ENCODE measurements around the gene OR8I2. TPM values are rescaled to one million over a fixed set of nuclear protein-coding genes. Genes with fewer than 3 reads are reported as not detected.
"Not testable (repeated sequence)": the region's sequence is repeated elsewhere in the genome, so short reads cannot be mapped to it uniquely, and the experiment has no call there.

The OR8I2 gene
- total RNA-seq (not detected), polyA plus RNA-seq (ENCODE audit: insufficient read depth, low read depth, low replicate concordance) (not detected)
- long read RNA-seq, donor 1, result 0 reads
- long read RNA-seq, donor 2, result 0 reads
- long read RNA-seq, donor 3, result 0 reads
- long read RNA-seq, donor 4, result 0 reads
- long read RNA-seq, donor 5, result 0 reads
- long read RNA-seq, donor 6, result 0 reads
- long read RNA-seq, donor 7, result 0 reads
- long read RNA-seq, donor 8, result 0 reads
- long read RNA-seq, donor 9, result 0 reads
- long read RNA-seq, donor 10, result 0 reads

- H3K9ac ChIP-seq (ENCODE audit: low read length in 3 of 3), result no peak within 1 kb of the TSS
- intact Hi-C loops (cut with DNase I), result no loop called here
- FAIRE-seq, result no peak
- H3K4me3 ChIP-seq (ENCODE audit: low read length in 3 of 3), result no peak within 1 kb of the TSS
- no peaks in the 10 kb centered on the region for H3K4me1 ChIP-seq (ENCODE audit: control insufficient read depth in 2 of 3, insufficient read depth in 2 of 3, low read depth in 1 of 3, low read length in 3 of 3)
- H3K27me3 ChIP-seq (ENCODE audit: control insufficient read depth, insufficient read depth, low read length), result no peaks in the 10 kb centered on the region
- no peak for DNase-seq
- H3K9me3 ChIP-seq (ENCODE audit: control insufficient read depth in 2 of 3, insufficient read depth in 1 of 3, low read length in 3 of 3), result no peaks in the 10 kb centered on the region
- H3K27ac ChIP-seq (ENCODE audit: low read depth in 2 of 2, low read length in 2 of 2), result no peak within 1 kb of the TSS
- no peaks in the 10 kb centered on the region for H3K36me3 ChIP-seq (ENCODE audit: control insufficient read depth in 2 of 3, insufficient read depth in 3 of 3, low read length in 3 of 3)
- TF ChIP-seq, protein P1, sequence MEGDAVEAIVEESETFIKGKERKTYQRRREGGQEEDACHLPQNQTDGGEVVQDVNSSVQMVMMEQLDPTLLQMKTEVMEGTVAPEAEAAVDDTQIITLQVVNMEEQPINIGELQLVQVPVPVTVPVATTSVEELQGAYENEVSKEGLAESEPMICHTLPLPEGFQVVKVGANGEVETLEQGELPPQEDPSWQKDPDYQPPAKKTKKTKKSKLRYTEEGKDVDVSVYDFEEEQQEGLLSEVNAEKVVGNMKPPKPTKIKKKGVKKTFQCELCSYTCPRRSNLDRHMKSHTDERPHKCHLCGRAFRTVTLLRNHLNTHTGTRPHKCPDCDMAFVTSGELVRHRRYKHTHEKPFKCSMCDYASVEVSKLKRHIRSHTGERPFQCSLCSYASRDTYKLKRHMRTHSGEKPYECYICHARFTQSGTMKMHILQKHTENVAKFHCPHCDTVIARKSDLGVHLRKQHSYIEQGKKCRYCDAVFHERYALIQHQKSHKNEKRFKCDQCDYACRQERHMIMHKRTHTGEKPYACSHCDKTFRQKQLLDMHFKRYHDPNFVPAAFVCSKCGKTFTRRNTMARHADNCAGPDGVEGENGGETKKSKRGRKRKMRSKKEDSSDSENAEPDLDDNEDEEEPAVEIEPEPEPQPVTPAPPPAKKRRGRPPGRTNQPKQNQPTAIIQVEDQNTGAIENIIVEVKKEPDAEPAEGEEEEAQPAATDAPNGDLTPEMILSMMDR (IDR thresholded peaks at IDR 0.05; ENCODE audit: borderline replicate concordance, extremely low read depth, insufficient read depth), result no peak
Measured at GRCh38 chr11:56093008-56093407, at the start of gene OR8I2. TSS of gene OR8I2 (plus strand) at chr11:56093308. CDS start at chr11:56093308, 0 bp downstream.

DNA sequence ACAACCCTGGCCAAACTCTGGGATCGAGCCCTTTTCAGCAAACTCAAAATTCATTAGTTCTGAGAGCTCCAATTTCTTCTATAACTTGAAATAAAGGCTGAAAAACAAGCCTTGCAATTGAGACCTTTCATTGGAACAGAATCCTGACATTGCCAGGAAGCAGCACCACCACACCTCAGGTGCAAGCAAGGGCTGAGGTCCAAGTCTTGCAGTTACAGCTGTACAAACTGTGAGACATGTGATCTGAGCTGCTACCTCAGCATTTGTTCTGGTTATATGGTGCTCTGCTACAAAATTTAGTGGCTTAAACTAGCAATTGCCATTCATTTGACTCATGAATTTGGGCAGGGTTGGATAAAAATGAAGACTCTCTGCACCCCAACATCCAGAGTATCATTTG lies 47.6 kb upstream of the OR8I2 start:
- Histone ChIP-seq H3K27ac (ENCODE audit: low read depth in 2 of 2, low read length in 2 of 2) (no peak overlapping the region), H3K9me3 (ENCODE audit: control insufficient read depth in 2 of 3, insufficient read depth in 1 of 3, low read length in 3 of 3) (no peaks in the 10 kb centered on the region), H3K4me3 (ENCODE audit: low read length in 3 of 3) (no peak overlapping the region), H3K27me3 (ENCODE audit: control insufficient read depth, insufficient read depth, low read length) (no peaks in the 10 kb centered on the region), H3K9ac (ENCODE audit: low read length in 3 of 3) (no peak overlapping the region), H3K36me3 (ENCODE audit: control insufficient read depth in 2 of 3, insufficient read depth in 3 of 3, low read length in 3 of 3) (no peaks in the 10 kb centered on the region), H3K4me1 (ENCODE audit: control insufficient read depth in 2 of 3, insufficient read depth in 2 of 3, low read depth in 1 of 3, low read length in 3 of 3) (no peaks in the 10 kb centered on the region)
- TF ChIP-seq, protein P1 (IDR thresholded peaks at IDR 0.05; ENCODE audit: borderline replicate concordance, extremely low read depth, insufficient read depth), result no peak
- intact Hi-C loops (cut with DNase I), result no loop called here
- FAIRE-seq, result no peak
- no peak for DNase-seq

DNA sequence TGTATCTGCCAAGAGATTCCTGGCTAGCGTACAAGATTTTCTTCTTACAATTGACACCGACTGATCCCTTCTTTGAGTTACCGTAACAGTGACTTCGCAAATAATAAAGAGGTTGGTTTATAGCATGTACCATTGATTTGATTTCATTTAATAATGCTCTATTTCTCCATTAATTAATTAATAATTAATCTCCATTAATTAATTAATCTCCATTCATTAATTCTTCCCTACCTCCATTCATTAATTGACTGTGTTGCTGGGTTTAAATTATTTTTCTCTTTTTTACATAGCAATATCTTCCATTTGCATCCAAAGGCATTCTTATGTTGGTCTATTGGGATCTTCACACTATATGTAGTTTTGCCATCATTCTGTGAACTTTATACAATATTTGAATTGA lies 44.6 kb upstream of the OR8I2 start:
- FAIRE-seq (no peak), DNase-seq (no peak)
- TF ChIP-seq, protein P1 (IDR thresholded peaks at IDR 0.05; ENCODE audit: borderline replicate concordance, extremely low read depth, insufficient read depth), result no peak
- Histone ChIP-seq H3K27me3 (ENCODE audit: control insufficient read depth, insufficient read depth, low read length) (no peaks in the 10 kb centered on the region), H3K36me3 (ENCODE audit: control insufficient read depth in 2 of 3, insufficient read depth in 3 of 3, low read length in 3 of 3) (no peaks in the 10 kb centered on the region), H3K4me3 (ENCODE audit: low read length in 3 of 3) (no peak overlapping the region), H3K9me3 (ENCODE audit: control insufficient read depth in 2 of 3, insufficient read depth in 1 of 3, low read length in 3 of 3) (no peaks in the 10 kb centered on the region), H3K27ac (ENCODE audit: low read depth in 2 of 2, low read length in 2 of 2) (no peak overlapping the region), H3K9ac (ENCODE audit: low read length in 3 of 3) (no peak overlapping the region), H3K4me1 (ENCODE audit: control insufficient read depth in 2 of 3, insufficient read depth in 2 of 3, low read depth in 1 of 3, low read length in 3 of 3) (no peaks in the 10 kb centered on the region)
- intact Hi-C loops (cut with DNase I), result no loop called here

- FAIRE-seq, result no peak
- no peak overlapping the region for H3K27ac ChIP-seq (ENCODE audit: low read depth in 2 of 2, low read length in 2 of 2)
- TF ChIP-seq, protein P1 (IDR thresholded peaks at IDR 0.05; ENCODE audit: borderline replicate concordance, extremely low read depth, insufficient read depth), result no peak
Measured at GRCh38 chr11:56049487-56049886, 43.6 kb upstream of the OR8I2 start.

DNA sequence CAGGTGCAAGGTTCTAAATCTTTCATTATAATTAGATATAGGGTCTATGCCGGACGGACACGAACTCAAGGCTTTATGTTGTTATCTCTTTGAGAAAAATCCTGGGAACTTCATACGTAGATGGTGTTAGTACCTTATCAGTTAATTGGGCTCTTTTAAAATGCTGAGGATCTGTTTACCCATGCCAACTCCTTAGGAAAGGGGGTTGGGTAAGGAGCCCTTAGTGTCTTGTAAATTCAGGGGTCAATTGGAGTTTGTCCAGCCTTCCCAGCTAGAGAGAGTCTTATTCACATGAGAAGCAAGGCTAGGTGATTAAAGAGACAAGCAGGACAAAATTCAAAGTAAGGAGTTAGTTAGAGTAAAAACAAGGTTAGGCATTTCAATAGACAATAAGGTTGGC lies 36.7 kb upstream of the OR8I2 start:
- DNase-seq; H3K9ac ChIP-seq (ENCODE audit: low read length in 3 of 3); H3K36me3 ChIP-seq (ENCODE audit: control insufficient read depth in 2 of 3, insufficient read depth in 3 of 3, low read length in 3 of 3); FAIRE-seq; H3K4me3 ChIP-seq (ENCODE audit: low read length in 3 of 3); H3K4me1 ChIP-seq (ENCODE audit: control insufficient read depth in 2 of 3, insufficient read depth in 2 of 3, low read depth in 1 of 3, low read length in 3 of 3); H3K9me3 ChIP-seq (ENCODE audit: control insufficient read depth in 2 of 3, insufficient read depth in 1 of 3, low read length in 3 of 3); H3K27me3 ChIP-seq (ENCODE audit: control insufficient read depth, insufficient read depth, low read length); H3K27ac ChIP-seq (ENCODE audit: low read depth in 2 of 2, low read length in 2 of 2); intact Hi-C loops (cut with DNase I): not testable (repeated sequence)

More at GRCh38 chr11:56049487-56049886, 43.6 kb upstream of the OR8I2 start:
- no peaks in the 10 kb centered on the region for H3K4me1 ChIP-seq (ENCODE audit: control insufficient read depth in 2 of 3, insufficient read depth in 2 of 3, low read depth in 1 of 3, low read length in 3 of 3)
- intact Hi-C loops (cut with DNase I), result no loop called here
- no peaks in the 10 kb centered on the region for H3K9me3 ChIP-seq (ENCODE audit: control insufficient read depth in 2 of 3, insufficient read depth in 1 of 3, low read length in 3 of 3)
- no peaks in the 10 kb centered on the region for H3K36me3 ChIP-seq (ENCODE audit: control insufficient read depth in 2 of 3, insufficient read depth in 3 of 3, low read length in 3 of 3)
- H3K9ac ChIP-seq (ENCODE audit: low read length in 3 of 3), result no peak overlapping the region
- no peak overlapping the region for H3K4me3 ChIP-seq (ENCODE audit: low read length in 3 of 3)
- no peak for DNase-seq
- no peaks in the 10 kb centered on the region for H3K27me3 ChIP-seq (ENCODE audit: control insufficient read depth, insufficient read depth, low read length)
